GM12892 (cell line): ENCODE results near the gene SNX9.

Source experiments
- POLR2AphosphoS5 ChIP-seq: IDR thresholded peaks from 2 replicates; pipeline ENCODE4 v1.6.1; 2011; ENCODE audit warnings: low read depth, low read length, control low read depth
- TAF1 ChIP-seq: IDR thresholded peaks from 2 replicates; pipeline ENCODE4 v1.6.1; 2011; ENCODE audit warnings: low read depth, mild to moderate bottlenecking, control low read depth, low read length, borderline replicate concordance

DNA sequence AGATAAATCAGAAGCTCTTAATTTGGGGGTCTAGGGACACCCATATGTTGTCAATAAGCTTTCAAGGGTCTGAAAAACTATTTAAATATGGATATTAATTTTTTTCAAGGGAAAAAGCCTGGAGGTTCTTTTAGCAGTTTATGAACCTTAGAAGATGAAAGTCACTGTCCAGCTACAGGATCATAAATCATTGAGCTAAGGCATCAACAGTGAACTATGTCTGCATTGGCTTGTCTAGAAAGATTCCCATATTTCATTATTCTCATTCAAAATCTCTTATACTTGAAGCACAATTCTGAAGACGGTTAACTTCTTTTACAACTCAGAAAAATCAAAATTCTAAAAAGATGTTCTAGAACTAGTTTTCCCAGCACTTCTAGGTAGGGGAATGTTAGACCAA lies 34.9 kb upstream of the SNX9 start:
- TF ChIP-seq POLR2AphosphoS5 (no peak), TAF1 (no peak)
